HG02870 (cell line): ENCODE data around the gene FBXW5.

Experiments used
- ATAC-seq: cut with Tn5 transposase; IDR thresholded peaks from one replicate; pipeline ENCODE4 v1.9.1; 2021; ENCODE audit warnings: mild to moderate bottlenecking, moderate library complexity; ENCODE audit not compliant: unreplicated experiment

Gene FBXW5

GRCh38 chr9:136944519-136945332 lies at the start of gene FBXW5, which contains the start of gene C8G:
FBXW5 (minus strand) TSS chr9:136944738; CDS start chr9:136944083, 655 bp downstream.
C8G (plus strand) TSS chr9:136945243; CDS start chr9:136945321, 78 bp downstream.
- peak; percentile 67 for ATAC-seq

- ATAC-seq = no peak
These were observed 48.4 kb upstream of the FBXW5 start for GRCh38 chr9:136992819-136993369.

- no peak for ATAC-seq
These were observed 47.7 kb upstream of the FBXW5 start, which contains the start of gene PAXX for GRCh38 chr9:136991993-136992818. PAXX (plus strand) TSS chr9:136992422; CDS start chr9:136992444, 22 bp downstream.

- ATAC-seq = no peak
These were observed 45.8 kb upstream of the FBXW5 start for GRCh38 chr9:136990242-136990911.

GRCh38 chr9:136988872-136989271 lies 44.3 kb upstream of the FBXW5 start:
- no peak for ATAC-seq

- no peak for ATAC-seq
These were observed 41.3 kb upstream of the FBXW5 start for GRCh38 chr9:136985853-136986252.

GRCh38 chr9:136985027-136985602 lies 40.6 kb upstream of the FBXW5 start:
- ATAC-seq = no peak

- ATAC-seq = no peak
These were observed 40.0 kb upstream of the FBXW5 start for GRCh38 chr9:136984464-136985026.

- no peak for ATAC-seq
These were observed 39.2 kb upstream of the FBXW5 start for GRCh38 chr9:136983656-136984314.

GRCh38 chr9:136983167-136983566 lies 38.6 kb upstream of the FBXW5 start:
- no peak for ATAC-seq

GRCh38 chr9:136982232-136983051 lies 37.9 kb upstream of the FBXW5 start, which contains the start of gene LCNL1:
LCNL1 (plus strand) TSS chr9:136982993; CDS start chr9:136983587, 594 bp downstream.
- no peak for ATAC-seq

GRCh38 chr9:136981588-136982231 lies 37.2 kb upstream of the FBXW5 start:
- no peak for ATAC-seq

- no peak for ATAC-seq
These were observed 36.3 kb upstream of the FBXW5 start for GRCh38 chr9:136980669-136981478.

GRCh38 chr9:136979769-136980587 lies 35.4 kb upstream of the FBXW5 start:
- ATAC-seq = no peak

- no peak for ATAC-seq
These were observed 34.5 kb upstream of the FBXW5 start for GRCh38 chr9:136978865-136979544.
